GM21360 (cell line): ENCODE results near the gene FOS.

Experiments used
- ATAC-seq: cut with Tn5 transposase; IDR thresholded peaks from one replicate; pipeline ENCODE4 v1.9.1; 2021; ENCODE audit warnings: mild to moderate bottlenecking, moderate library complexity; ENCODE audit not compliant: unreplicated experiment

FOS gene

DNA sequence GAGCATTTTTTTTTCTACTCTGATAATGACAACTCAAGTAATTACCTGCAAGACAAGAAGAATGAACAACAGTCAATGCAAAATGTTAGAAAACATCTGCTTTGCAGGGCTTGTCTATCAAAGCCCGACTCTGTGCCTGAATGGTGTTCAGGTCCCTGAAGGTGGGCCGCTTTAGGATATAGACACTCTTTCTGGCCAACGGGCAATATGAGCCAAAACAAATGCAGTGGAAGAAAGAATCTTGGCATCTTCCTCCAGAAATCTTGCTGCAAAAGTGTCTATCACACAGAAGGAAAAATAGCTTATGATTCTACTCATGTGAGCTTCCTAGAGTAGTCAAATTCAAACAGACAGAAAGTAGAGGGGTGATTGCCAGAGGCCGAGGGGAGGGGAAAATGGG is 32.7 kb downstream of the FOS start:
- ATAC-seq = no peak

DNA sequence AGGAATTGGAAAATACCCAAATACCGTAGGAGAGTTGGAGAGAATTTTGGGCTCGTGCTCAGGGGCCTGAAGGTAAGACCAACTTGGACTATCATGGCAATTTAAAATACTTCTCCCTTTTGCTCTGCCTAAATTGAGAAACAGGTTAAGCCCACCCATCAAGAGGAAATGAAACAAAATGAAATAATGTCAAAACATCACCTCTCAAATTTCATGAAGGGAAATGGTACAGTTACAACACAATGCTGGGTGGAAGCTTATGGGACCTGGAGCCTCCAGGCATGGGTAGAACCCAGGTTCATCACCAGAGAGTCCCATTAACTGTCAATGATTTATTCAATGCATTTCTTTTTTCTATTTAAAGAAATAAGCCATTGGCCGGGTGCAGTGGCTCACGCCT is 33.7 kb downstream of the FOS start:
- no peak for ATAC-seq

DNA sequence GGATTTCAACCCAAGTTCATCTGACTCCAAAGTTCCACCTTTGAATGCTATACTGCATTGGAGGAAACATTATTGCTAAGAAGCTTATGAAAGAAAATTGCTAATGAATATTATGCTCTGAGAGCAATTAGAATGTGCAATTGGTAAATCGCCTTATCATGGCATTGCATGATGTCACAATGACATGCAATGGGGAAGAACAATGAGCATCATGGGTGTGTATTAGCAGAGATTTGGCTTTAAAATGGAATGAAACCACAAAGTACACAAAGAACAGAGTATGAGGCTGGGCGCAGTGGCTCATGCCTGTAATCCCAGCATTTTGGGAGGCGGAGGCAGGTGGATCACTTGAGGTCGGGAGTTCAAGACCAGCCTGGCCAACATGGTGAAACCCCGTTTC is 34.7 kb downstream of the FOS start:
- ATAC-seq = no peak

DNA sequence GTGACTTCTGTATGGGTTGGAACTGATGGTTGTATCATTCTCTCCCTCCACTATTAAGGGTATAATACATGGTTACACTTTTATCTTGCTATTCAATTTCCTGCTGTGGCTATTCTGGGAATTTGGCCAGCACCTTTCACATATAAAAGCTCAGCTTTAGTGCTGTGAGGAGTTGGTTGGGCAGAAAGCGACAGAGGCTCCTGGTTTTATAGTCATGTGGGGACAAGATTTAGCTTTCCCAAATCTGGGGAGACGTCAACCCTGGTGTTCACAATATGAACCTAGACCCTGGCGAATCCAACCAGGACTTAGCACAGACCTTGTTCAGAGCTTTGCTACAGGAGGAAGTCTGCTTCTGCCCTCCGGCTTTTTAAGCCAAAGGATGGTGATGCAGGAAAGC is 36.5 kb downstream of the FOS start:
- no peak for ATAC-seq

GRCh38 chr14:75317148-75317547 is 38.5 kb downstream of the FOS start:
- ATAC-seq = no peak

- ATAC-seq = no peak
Measured at GRCh38 chr14:75318353-75318752, 39.7 kb downstream of the FOS start.

DNA sequence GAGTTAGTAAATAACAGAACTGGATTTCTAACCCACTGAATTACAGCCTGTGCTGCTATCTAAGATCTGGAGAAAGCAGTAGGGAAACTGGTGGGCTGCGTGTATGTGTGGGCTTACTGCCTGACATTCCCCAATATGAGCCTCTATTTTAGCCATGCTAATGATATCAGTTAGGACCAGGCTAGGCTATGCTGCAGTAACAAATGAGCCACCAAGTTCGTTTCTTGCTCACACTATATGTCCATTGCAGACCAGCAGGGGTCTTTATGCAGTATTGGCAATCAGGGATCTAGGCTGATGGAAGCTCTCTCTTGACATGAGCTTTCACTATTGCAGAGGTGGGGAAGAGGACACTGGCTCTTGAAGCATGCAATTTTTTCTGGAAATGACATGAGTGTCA is 40.4 kb downstream of the FOS start:
- ATAC-seq = no peak

- no peak for ATAC-seq
Measured at GRCh38 chr14:75320196-75320595, 41.6 kb downstream of the FOS start.

DNA sequence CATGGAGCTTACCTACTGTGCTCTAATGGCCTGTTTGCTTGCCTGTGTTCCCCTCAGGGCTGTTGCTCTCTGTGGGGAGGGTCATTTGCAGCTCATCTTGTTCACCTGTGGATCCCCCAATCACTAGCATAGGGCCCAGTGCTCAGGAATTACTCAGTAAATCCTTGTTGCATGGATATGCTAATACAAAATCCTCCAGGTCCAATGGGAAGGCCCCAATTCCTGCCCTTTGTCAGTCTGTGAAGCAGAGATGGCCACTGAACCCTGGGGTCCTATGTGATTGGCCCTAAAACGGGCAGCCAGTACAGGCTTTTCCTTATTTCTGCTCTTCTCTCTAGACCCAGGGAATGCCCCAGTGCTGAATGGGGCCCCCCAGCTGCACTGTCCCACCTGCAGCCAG is 44.1 kb downstream of the FOS start:
- no peak for ATAC-seq

DNA sequence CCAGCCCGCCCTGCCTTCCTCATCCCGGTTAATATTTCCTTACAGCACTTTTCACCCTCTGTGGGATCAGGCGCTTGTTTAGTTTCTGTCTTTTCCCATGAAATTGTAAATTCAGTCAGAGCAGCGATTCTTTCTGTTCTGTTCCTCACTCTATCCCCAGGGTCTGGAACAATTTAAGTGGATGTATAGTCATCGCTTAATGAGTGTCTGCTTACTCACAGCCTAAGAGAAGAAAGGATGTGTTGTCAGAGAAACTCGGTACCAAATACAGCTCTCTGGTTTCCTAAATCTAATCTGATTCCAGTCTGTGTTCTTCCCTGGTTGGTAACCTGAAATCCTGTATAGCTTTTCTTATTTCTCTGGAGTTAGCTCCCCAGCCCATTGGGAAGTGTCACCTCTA is 44.9 kb downstream of the FOS start:
- ATAC-seq = no peak

GRCh38 chr14:75328558-75329155 is 50.0 kb downstream of the FOS start:
- no peak for ATAC-seq

DNA sequence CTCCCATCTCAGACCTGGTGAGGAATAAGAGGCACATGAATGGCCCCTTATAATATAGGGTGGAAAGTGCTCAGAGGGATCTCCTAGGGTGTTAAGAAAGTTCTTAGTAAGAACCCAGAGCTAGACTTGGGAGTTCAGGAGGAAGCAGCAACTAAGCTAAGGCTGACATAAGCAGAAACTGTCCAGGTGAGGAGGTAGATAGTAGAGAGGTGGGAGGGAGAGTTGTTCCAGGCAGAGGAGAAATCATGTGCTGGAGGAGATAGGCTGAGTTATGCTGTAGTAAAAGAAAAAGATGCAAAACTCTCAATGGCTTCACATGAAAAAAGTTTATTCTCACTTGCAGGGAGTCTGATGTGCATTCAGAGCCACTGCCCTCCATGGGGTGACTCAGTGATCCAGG is 50.7 kb downstream of the FOS start:
- no peak for ATAC-seq

- no peak for ATAC-seq
Measured at GRCh38 chr14:75331471-75331870, 52.8 kb downstream of the FOS start.
